HepG2 (cell line): ENCODE measurements around the gene LIMS2. TPM values are rescaled to one million over a fixed set of nuclear protein-coding genes. Genes with fewer than 3 reads are reported as not detected.
A peak's percentile ranks its signal among the peaks of the same experiment; 100 is the strongest.

ENCODE experiments used
- CERS6 ChIP-seq: sonication (generic); formaldehyde crosslinking; IDR thresholded peaks from 2 replicates; pipeline ENCODE4 v1.5.0; 2020; ENCODE audit warnings: missing genetic modification reagents
- DR1 ChIP-seq: sonication (generic); formaldehyde crosslinking; IDR thresholded peaks from 2 replicates; pipeline ENCODE4 v1.8.0; 2021; ENCODE audit warnings: mild to moderate bottlenecking, missing genetic modification reagents, inconsistent platforms
- GATAD1 ChIP-seq: IDR thresholded peaks from 2 replicates; pipeline ENCODE4 v1.6.1; 2016; ENCODE audit warnings: missing genetic modification reagents, missing compliant biosample characterization
- HDAC2 ChIP-seq: sonication (generic); formaldehyde crosslinking; IDR thresholded peaks from 2 replicates; pipeline ENCODE4 v1.4.0; 2020; ENCODE audit warnings: missing genetic modification reagents
- HNRNPUL1 ChIP-seq: fragments of 200-400 bp; formaldehyde crosslinking; IDR thresholded peaks from 2 replicates; pipeline ENCODE4 v1.6.1; 2017; ENCODE audit warnings: low read depth, mild to moderate bottlenecking, low read length, moderate library complexity
- HOMEZ ChIP-seq: IDR thresholded peaks from 2 replicates; pipeline ENCODE4 v1.6.1; 2016; ENCODE audit warnings: low read depth
- ISL2 ChIP-seq: sonication (generic); formaldehyde crosslinking; IDR thresholded peaks from 2 replicates; pipeline ENCODE4 v1.5.0; 2020; ENCODE audit warnings: missing genetic modification reagents
- MEIS1 ChIP-seq: sonication (generic); formaldehyde crosslinking; IDR thresholded peaks from 2 replicates; pipeline ENCODE4 v1.9.0; 2021; ENCODE audit warnings: mild to moderate bottlenecking, missing genetic modification reagents, moderate library complexity, borderline replicate concordance
- NFE2 ChIP-seq: sonication (generic); formaldehyde crosslinking; IDR thresholded peaks from 2 replicates; pipeline ENCODE4 v1.4.0; 2020; ENCODE audit warnings: missing genetic modification reagents
- NFIC ChIP-seq: IDR thresholded peaks from 2 replicates; pipeline ENCODE4 v1.6.1; 2012; ENCODE audit warnings: mild to moderate bottlenecking, low read length, inconsistent platforms
- NR3C1 ChIP-seq: sonication (generic); formaldehyde crosslinking; IDR thresholded peaks from 2 replicates; pipeline ENCODE4 v1.4.0; 2020; ENCODE audit warnings: missing genetic modification reagents
- PHF5A ChIP-seq: IDR thresholded peaks from one replicate; pipeline ENCODE4 v1.6.1; 2018; ENCODE audit warnings: low read depth, missing genetic modification reagents; ENCODE audit not compliant: unreplicated experiment
- POLR2AphosphoS5 ChIP-seq: IDR thresholded peaks from 2 replicates; pipeline ENCODE4 v1.6.1; 2012; ENCODE audit warnings: low read depth, low read length
- PPARG ChIP-seq: conservative IDR thresholded peaks from 2 replicates; pipeline ENCODE4 v1.6.1; 2016; ENCODE audit warnings: missing biosample characterization, missing genetic modification reagents
- SMARCE1 ChIP-seq: fragments of 450-650 bp; IDR thresholded peaks from 2 replicates; pipeline ENCODE4 v1.6.1; 2017; ENCODE audit warnings: borderline replicate concordance
- SP1 ChIP-seq, 2 experiments: fragments of 450-650 bp in 1 of 2; sonication (generic) in 1 of 2; formaldehyde crosslinking in 1 of 2; IDR thresholded peaks; 2 replicates each; pipeline versions ENCODE4 v1.4.0 to v1.6.1; 2016 to 2020; ENCODE audit warnings: missing genetic modification reagents in 1 of 2
- YEATS2 ChIP-seq: sonication (generic); formaldehyde crosslinking; IDR thresholded peaks from 2 replicates; pipeline ENCODE4 v1.4.0; 2020; ENCODE audit warnings: missing genetic modification reagents, borderline replicate concordance
- ZC3H4 ChIP-seq: sonication (generic); formaldehyde crosslinking; IDR thresholded peaks from 2 replicates; pipeline ENCODE4 v1.4.0; 2020; ENCODE audit warnings: missing genetic modification reagents, borderline replicate concordance
- ZFAT ChIP-seq: sonication (generic); formaldehyde crosslinking; conservative IDR thresholded peaks from 2 replicates; pipeline ENCODE4 v1.8.1; 2023; ENCODE audit warnings: missing genetic modification reagents, inconsistent platforms
- ZFP62 ChIP-seq: sonication (generic); formaldehyde crosslinking; IDR thresholded peaks from 2 replicates; pipeline ENCODE4 v1.4.0; 2020; ENCODE audit warnings: missing genetic modification reagents
- ZNF34 ChIP-seq: sonication (generic); formaldehyde crosslinking; IDR thresholded peaks from 2 replicates; pipeline ENCODE4 v1.4.0; 2020; ENCODE audit warnings: mild to moderate bottlenecking, missing genetic modification reagents, borderline replicate concordance
- ZNF703 ChIP-seq: sonication (generic); formaldehyde crosslinking; IDR thresholded peaks from 2 replicates; pipeline ENCODE4 v1.5.1; 2020; ENCODE audit warnings: missing genetic modification reagents, mild to moderate bottlenecking, moderate library complexity, borderline replicate concordance
- ZNF770 ChIP-seq: sonication (generic); formaldehyde crosslinking; IDR thresholded peaks from 2 replicates; pipeline ENCODE4 v1.5.0; 2020; ENCODE audit warnings: mild to moderate bottlenecking, missing genetic modification reagents
- ZUFSP ChIP-seq: sonication (generic); formaldehyde crosslinking; IDR thresholded peaks from 2 replicates; pipeline ENCODE4 v1.9.0; 2021; ENCODE audit warnings: missing genetic modification reagents, mild to moderate bottlenecking, borderline replicate concordance
- polyA plus RNA-seq, 8 experiments: library from polyadenylated mRNA; depleted of rRNA in 3 of 8; stranded (reverse) in 7 of 8; unstranded in 1 of 8; fragments of >200 nt; fragmentation: Illumina TruSeq in 4 of 8; extraction: Trizol in 4 of 8; gene quantifications; 2 replicates each; pipeline versions ENCODE4 v1.2.1 to v1.2.3, GENCODE V29; 2011 to 2016; ENCODE audit warnings: low read depth in 4 of 8, missing spikeins in 1 of 8, mixed read lengths in 1 of 8; ENCODE audit not compliant: insufficient read depth in 1 of 8
- total RNA-seq, 5 experiments: library from RNA; depleted of rRNA; stranded (reverse); fragments of >200 nt; fragmentation: Illumina TruSeq; extraction: Trizol; gene quantifications; 2 replicates each; pipeline ENCODE4 v1.2.3, GENCODE V29; 2016; ENCODE audit warnings: low read depth in 1 of 5

Gene LIMS2
- total and polyA plus RNA-seq, 2 of the 13 experiments (the other 11 are each of a cell fraction or from before 2014, with no cell fraction given), result 1.0 to 1.9 TPM

- TF ChIP-seq ZNF770 (CRISPR knock-in tag) (no peak; the same call in 1 of the 2 replicates), ZUFSP (CRISPR knock-in tag) (no peak), POLR2AphosphoS5 (0 out of 2 replicates have a peak, but pooled peaks have one; percentile 21), DR1 (peak; percentile 66; the same call in 1 of the 2 replicates), NFE2 (no peak), ZNF34 (CRISPR knock-in tag) (peak; percentile 63), GATAD1 (CRISPR knock-in tag) (peak; percentile 56; the same call in 1 of the 2 replicates), HOMEZ (CRISPR knock-in tag) (no peak), NR3C1 (no peak), ZFAT (peak; percentile 53; the same call in 1 of the 2 replicates), ZFP62 (CRISPR knock-in tag) (no peak), PHF5A (CRISPR knock-in tag) (peak; percentile 48), HNRNPUL1 (no peak), ZC3H4 (CRISPR knock-in tag) (peak; percentile 55; the same call in 1 of the 2 replicates), YEATS2 (no peak; the same call in 1 of the 2 replicates), CERS6 (CRISPR knock-in tag) (peak; percentile 70; the same call in 1 of the 2 replicates), ISL2 (CRISPR knock-in tag) (0 out of 2 replicates have a peak, but pooled peaks have one; percentile 45), NFIC (no peak), PPARG (no peak), ZNF703 (CRISPR knock-in tag) (no peak), SMARCE1 (no peak), MEIS1 (CRISPR knock-in tag) (0 out of 2 replicates have a peak, but pooled peaks have one; percentile 30), HDAC2 (CRISPR knock-in tag) (no peak), SP1 (IDR thresholded peaks at IDR 0.05) (no peak), SP1 (CRISPR knock-in tag; IDR thresholded peaks at IDR 0.05) (peak; percentile 43)
Observed at GRCh38 chr2:127701651-127702394, 26.5 kb upstream of the LIMS2 start (continued).
